Memory B cell (primary cell): ENCODE measurements around the gene TWSG1.
"Not testable (repeated sequence)": the region's sequence is repeated elsewhere in the genome, so short reads cannot be mapped to it uniquely, and the experiment has no call there.

Experiments used
- ATAC-seq: fragments of 150-1000 bp; cut with Tn5 transposase; 2 replicates; pipeline ENCODE4 v1.10.0; 2021; ENCODE audit warnings: low read depth, mild to moderate bottlenecking, moderate library complexity
- DNase-seq, 2 donors: peaks; one replicate each; pipeline ENCODE4 v3.0.0; 2022; ENCODE audit warnings: low spot score in 2 of 2
- H3K27ac Mint-ChIP-seq: one replicate; pipeline ENCODE4 v1.8.0; 2022; ENCODE audit warnings: mild to moderate bottlenecking, moderate library complexity, mixed read lengths
- H3K27me3 Mint-ChIP-seq: one replicate; pipeline ENCODE4 v1.8.0; 2022; ENCODE audit warnings: mixed read lengths
- H3K36me3 Mint-ChIP-seq: one replicate; pipeline ENCODE4 v1.8.0; 2022; ENCODE audit warnings: mild to moderate bottlenecking, mixed read lengths
- H3K4me1 Mint-ChIP-seq: one replicate; pipeline ENCODE4 v1.8.0; 2022; ENCODE audit warnings: mixed read lengths
- H3K4me3 Mint-ChIP-seq: one replicate; pipeline ENCODE4 v1.8.0; 2022; ENCODE audit warnings: mild to moderate bottlenecking, moderate library complexity, mixed read lengths
- H3K9me3 Mint-ChIP-seq: one replicate; pipeline ENCODE4 v1.8.0; 2022; ENCODE audit warnings: mixed read lengths

The TWSG1 gene

DNA sequence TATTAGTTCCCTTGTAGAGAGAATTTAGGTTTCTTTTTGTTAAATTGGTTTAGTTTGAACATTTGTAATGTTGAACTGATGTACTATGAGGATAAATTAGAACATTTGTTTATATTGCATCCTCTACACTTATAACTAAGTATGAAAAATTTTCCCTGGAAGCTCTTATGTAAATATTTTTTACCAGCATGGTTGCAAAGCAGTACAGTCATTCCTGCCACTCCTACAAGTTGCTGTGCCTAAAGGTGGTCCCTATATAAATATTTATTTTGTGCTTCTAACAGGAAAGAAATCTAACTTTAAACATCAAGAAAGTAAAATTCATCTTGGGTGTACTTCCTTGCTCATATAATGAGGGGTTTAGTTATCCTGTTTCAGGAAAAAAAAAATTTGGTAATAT is 14.2 kb downstream of the TWSG1 start:
- Mint-ChIP-seq H3K27ac (no peak overlapping the region), H3K27me3 (no peaks in the 10 kb centered on the region), H3K9me3 (peaks cover 1% of the 10 kb centered on the region), H3K4me1 (peaks cover 10% of the 10 kb centered on the region), H3K4me3 (no peak overlapping the region), H3K36me3 (peaks cover 8% of the 10 kb centered on the region)
- DNase-seq (no peak), ATAC-seq (no peak)

DNA sequence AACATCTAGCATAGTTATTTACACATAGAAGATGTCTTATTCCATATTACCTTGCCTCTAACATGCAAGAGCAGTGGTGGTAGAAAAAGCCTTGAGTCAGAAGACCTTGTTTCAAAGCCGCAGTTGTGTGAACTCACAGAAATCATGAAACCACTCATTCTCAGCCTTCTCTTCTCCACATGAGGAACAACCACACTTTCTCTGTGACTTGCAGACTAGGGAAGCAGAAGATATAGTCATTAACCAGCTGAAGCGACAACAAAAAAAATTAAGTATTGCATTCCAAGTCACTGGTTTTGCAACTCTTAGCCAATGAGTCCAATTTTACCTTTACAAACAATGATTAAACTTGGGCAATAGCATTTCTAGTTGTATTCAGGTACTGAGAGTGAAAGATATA is 19.0 kb downstream of the TWSG1 start:
- ATAC-seq (no peak), DNase-seq (no peak)
- Mint-ChIP-seq H3K27me3 (no peaks in the 10 kb centered on the region), H3K9me3 (no peaks in the 10 kb centered on the region), H3K4me3 (no peak overlapping the region), H3K27ac (no peak overlapping the region), H3K36me3 (peaks cover 2% of the 10 kb centered on the region), H3K4me1 (peaks cover 4% of the 10 kb centered on the region)

DNA sequence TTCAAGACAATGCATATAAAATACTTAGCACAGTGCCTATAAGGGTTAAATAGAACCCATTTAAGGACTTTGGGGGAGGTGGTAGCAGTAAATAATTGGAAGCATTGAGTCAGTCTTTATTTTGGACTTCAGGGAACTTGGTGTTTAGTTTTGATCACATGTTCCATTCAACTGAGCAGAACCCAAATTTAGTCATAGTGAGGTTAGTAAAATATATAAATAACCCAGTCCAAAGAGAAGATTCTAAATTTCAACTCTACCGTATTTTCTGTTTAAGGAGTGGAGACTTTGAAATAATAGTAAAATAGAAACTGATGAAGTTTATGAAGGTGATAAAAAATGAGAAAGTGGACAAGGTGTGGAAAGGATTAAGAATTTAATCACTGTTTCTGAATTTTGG is 19.7 kb downstream of the TWSG1 start:
- H3K36me3 Mint-ChIP-seq = peaks cover 2% of the 10 kb centered on the region
- ATAC-seq (no peak), DNase-seq (no peak)
- no peak overlapping the region for H3K27ac Mint-ChIP-seq
- no peak overlapping the region for H3K4me3 Mint-ChIP-seq
- no peaks in the 10 kb centered on the region for H3K27me3 Mint-ChIP-seq
- H3K9me3 Mint-ChIP-seq = no peaks in the 10 kb centered on the region
- peaks cover 4% of the 10 kb centered on the region for H3K4me1 Mint-ChIP-seq

DNA sequence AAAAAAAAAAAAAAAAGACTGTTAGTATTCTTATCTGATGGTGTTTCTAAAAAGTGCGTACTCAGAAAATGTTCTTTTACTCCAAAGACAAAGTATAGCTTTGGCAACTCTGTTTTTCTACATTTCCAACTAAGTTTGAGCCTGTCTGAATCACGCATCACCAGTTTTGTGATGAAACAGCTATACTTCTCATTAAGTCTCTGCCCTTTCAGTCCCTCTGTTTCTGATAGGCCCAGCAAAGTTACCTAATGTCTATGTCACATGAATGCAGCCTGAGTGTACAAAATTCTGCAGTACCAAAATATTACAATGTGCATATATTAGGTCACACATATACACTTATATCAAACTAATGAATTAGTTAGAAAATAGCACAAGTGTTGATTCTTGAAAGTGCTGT is 22.4 kb downstream of the TWSG1 start:
- Mint-ChIP-seq H3K27ac (no peak overlapping the region), H3K4me1 (peaks cover 4% of the 10 kb centered on the region), H3K27me3 (no peaks in the 10 kb centered on the region), H3K36me3 (peaks cover 17% of the 10 kb centered on the region), H3K4me3 (no peak overlapping the region), H3K9me3 (no peaks in the 10 kb centered on the region)
- no peak for DNase-seq
- no peak for ATAC-seq

- DNase-seq = no peak
- H3K36me3 Mint-ChIP-seq = peaks cover 23% of the 10 kb centered on the region
- H3K4me3 Mint-ChIP-seq = no peak overlapping the region
- no peak for ATAC-seq
- peaks cover 2% of the 10 kb centered on the region for H3K4me1 Mint-ChIP-seq
- H3K9me3 Mint-ChIP-seq = no peaks in the 10 kb centered on the region
- H3K27ac Mint-ChIP-seq = no peak overlapping the region
- no peaks in the 10 kb centered on the region for H3K27me3 Mint-ChIP-seq
Observed at GRCh38 chr18:9359796-9360195, 25.2 kb downstream of the TWSG1 start.

DNA sequence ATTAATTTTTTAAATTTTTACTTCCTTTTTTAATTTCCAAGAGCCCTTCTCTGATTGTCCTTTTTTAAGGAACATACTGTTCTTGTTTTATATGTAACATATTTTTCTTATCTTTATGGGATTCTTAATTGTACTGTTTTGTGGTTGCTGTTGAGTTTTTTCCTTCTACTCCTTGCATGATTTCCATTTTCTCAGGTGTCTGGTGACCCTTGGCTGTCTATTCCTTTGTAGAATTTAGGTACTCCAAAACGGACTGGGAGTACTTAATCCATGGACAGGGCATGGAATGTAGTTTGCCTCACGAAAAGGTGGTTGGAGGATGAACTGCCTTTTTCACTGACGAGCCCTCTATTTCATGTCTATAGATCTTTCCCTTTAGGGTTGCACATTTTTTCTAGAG is 26.6 kb downstream of the TWSG1 start:
- no peak overlapping the region for H3K27ac Mint-ChIP-seq
- H3K27me3 Mint-ChIP-seq = no peaks in the 10 kb centered on the region
- DNase-seq = no peak
- ATAC-seq = no peak
- H3K9me3 Mint-ChIP-seq = no peaks in the 10 kb centered on the region
- H3K36me3 Mint-ChIP-seq = peaks cover 24% of the 10 kb centered on the region
- H3K4me1 Mint-ChIP-seq = peaks cover 2% of the 10 kb centered on the region
- no peak overlapping the region for H3K4me3 Mint-ChIP-seq

DNA sequence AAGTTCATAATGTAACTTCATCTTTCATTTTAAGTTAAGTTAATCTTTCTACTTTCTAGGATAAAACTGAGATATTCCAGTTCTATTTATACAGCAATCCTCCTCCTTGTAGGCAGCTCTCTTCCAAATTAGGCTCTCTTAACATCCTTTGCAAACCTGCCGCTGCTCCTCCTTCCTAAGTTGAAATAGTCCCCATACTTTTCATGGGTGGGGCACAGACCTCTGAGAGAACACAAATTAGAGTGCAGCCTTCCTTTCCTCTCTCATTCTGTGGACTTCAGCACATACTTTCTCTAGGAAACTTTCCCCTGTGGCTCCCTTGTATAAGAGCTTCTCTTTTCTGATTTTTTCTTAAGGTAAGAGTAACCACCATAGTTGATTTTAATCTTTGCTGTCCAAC is 28.3 kb downstream of the TWSG1 start:
- no peak for ATAC-seq
- H3K4me1 Mint-ChIP-seq = peaks cover 2% of the 10 kb centered on the region
- no peaks in the 10 kb centered on the region for H3K27me3 Mint-ChIP-seq
- no peak overlapping the region for H3K4me3 Mint-ChIP-seq
- no peak overlapping the region for H3K27ac Mint-ChIP-seq
- H3K36me3 Mint-ChIP-seq = peaks cover 30% of the 10 kb centered on the region
- no peaks in the 10 kb centered on the region for H3K9me3 Mint-ChIP-seq
- DNase-seq = no peak

GRCh38 chr18:9364242-9364641 is 29.7 kb downstream of the TWSG1 start:
- ATAC-seq = no peak
- no peak for DNase-seq
- no peaks in the 10 kb centered on the region for H3K9me3 Mint-ChIP-seq
- no peaks in the 10 kb centered on the region for H3K27me3 Mint-ChIP-seq
- H3K4me1 Mint-ChIP-seq = peaks cover 2% of the 10 kb centered on the region
- no peak overlapping the region for H3K4me3 Mint-ChIP-seq
- H3K27ac Mint-ChIP-seq = no peak overlapping the region
- peaks cover 30% of the 10 kb centered on the region for H3K36me3 Mint-ChIP-seq

GRCh38 chr18:9365406-9365805 is 30.8 kb downstream of the TWSG1 start:
- no peaks in the 10 kb centered on the region for H3K9me3 Mint-ChIP-seq
- no peak overlapping the region for H3K27ac Mint-ChIP-seq
- DNase-seq = no peak
- H3K36me3 Mint-ChIP-seq = peaks cover 33% of the 10 kb centered on the region
- no peaks in the 10 kb centered on the region for H3K27me3 Mint-ChIP-seq
- peaks cover 2% of the 10 kb centered on the region for H3K4me1 Mint-ChIP-seq
- ATAC-seq = no peak
- H3K4me3 Mint-ChIP-seq = no peak overlapping the region

- H3K4me1 Mint-ChIP-seq = peaks cover 2% of the 10 kb centered on the region
- no peak overlapping the region for H3K4me3 Mint-ChIP-seq
- DNase-seq (no peak), ATAC-seq (no peak)
- no peaks in the 10 kb centered on the region for H3K9me3 Mint-ChIP-seq
- H3K27me3 Mint-ChIP-seq = no peaks in the 10 kb centered on the region
- H3K36me3 Mint-ChIP-seq = peaks cover 29% of the 10 kb centered on the region
- no peak overlapping the region for H3K27ac Mint-ChIP-seq
Observed at GRCh38 chr18:9366126-9366714, 31.6 kb downstream of the TWSG1 start.

DNA sequence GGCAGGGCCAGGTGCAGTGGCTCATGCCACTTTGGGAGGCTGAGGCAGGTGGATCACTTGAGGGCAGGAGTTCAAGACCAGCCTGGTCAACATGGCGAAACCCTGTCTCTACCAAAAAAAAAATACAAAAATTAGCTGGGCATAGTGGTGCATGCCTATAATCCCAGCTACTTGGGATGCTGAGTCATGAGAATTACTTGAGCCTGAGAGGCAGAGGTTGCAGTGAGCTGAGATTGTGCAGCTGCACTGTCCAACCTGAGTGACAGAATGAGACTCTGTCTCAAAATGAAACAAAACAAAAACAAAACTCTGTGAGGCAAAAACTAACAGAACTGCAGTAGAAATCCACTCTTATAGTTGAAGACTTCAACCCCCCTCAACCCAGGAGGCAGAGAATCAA is 38.7 kb downstream of the TWSG1 start:
- H3K4me3 Mint-ChIP-seq, ATAC-seq, H3K4me1 Mint-ChIP-seq, H3K27me3 Mint-ChIP-seq, DNase-seq, H3K27ac Mint-ChIP-seq, H3K9me3 Mint-ChIP-seq: not testable (repeated sequence)
- peaks cover 31% of the 10 kb centered on the region for H3K36me3 Mint-ChIP-seq

DNA sequence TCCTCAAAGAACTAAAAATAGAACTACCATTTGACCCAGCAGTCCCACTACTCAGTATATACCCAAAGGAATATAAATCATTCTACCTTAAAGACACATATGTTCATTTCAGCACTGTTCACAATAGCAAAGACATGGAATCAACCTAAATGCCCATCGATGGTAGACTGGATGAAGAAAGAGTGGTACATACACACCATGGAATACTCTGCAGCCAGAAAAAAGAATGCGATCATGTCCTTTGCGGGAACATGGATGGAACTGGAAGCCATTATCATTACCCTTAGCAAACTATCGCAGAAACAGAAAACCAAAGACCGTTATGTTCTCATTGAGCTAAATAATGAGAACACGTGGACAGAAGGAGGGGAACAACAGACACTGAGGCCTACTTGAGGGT is 44.5 kb downstream of the TWSG1 start:
- Mint-ChIP-seq H3K4me1 (no peaks in the 10 kb centered on the region), H3K36me3 (peaks cover 23% of the 10 kb centered on the region), H3K27me3 (no peaks in the 10 kb centered on the region), H3K4me3 (no peak overlapping the region), H3K9me3 (peaks cover 6% of the 10 kb centered on the region), H3K27ac (no peak overlapping the region)
- ATAC-seq = no peak
- DNase-seq = no peak

- peaks cover 20% of the 10 kb centered on the region for H3K36me3 Mint-ChIP-seq
Observed at GRCh38 chr18:9380101-9380500, 45.5 kb downstream of the TWSG1 start.

GRCh38 chr18:9380621-9381395 is 46.2 kb downstream of the TWSG1 start:
- no peaks in the 10 kb centered on the region for H3K27me3 Mint-ChIP-seq
- ATAC-seq (no peak), DNase-seq (no peak)
- peaks cover 3% of the 10 kb centered on the region for H3K9me3 Mint-ChIP-seq
- no peaks in the 10 kb centered on the region for H3K4me1 Mint-ChIP-seq
- H3K4me3 Mint-ChIP-seq = no peak overlapping the region
- peaks cover 17% of the 10 kb centered on the region for H3K36me3 Mint-ChIP-seq
- no peak overlapping the region for H3K27ac Mint-ChIP-seq

More at GRCh38 chr18:9380101-9380500, 45.5 kb downstream of the TWSG1 start:
- Mint-ChIP-seq H3K4me1 (no peaks in the 10 kb centered on the region), H3K4me3 (no peak overlapping the region), H3K27me3 (no peaks in the 10 kb centered on the region), H3K27ac (no peak overlapping the region), H3K9me3 (peaks cover 5% of the 10 kb centered on the region)
- ATAC-seq (no peak), DNase-seq (no peak)

GRCh38 chr18:9386879-9387278 is 52.3 kb downstream of the TWSG1 start:
- ATAC-seq = no peak
- Mint-ChIP-seq H3K4me1 (no peaks in the 10 kb centered on the region), H3K4me3 (no peak overlapping the region), H3K27me3 (no peaks in the 10 kb centered on the region), H3K27ac (no peak overlapping the region), H3K9me3 (peaks cover 5% of the 10 kb centered on the region), H3K36me3 (peaks cover 13% of the 10 kb centered on the region)
- no peak for DNase-seq
